ENCODE data around the gene CDR2.

DNA sequence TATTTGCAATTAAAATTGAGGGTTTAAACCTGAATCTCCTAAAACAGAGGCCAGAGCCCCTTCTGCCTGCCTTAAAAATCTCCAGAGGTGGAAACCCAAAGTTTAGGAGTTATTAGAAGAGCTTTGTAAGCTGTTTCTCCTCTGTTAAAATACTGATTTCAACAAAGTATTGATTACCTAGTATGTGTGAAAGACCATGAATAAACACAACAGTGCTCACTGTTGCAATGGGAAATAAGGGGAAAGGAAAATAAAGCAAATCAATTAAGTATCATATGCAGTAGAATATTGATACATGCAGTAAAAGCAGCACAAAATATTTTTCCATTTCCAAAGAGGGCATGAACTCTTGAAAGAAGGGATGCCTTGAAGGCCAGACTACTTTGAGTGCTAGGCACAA, 14.7 kb downstream of the CDR2 start:
- no peak for TF ChIP-seq POLR2A (IDR thresholded peaks at IDR 0.05)
- no peak for TF ChIP-seq EP300 (IDR thresholded peaks at IDR 0.05)

Measured in suprapubic skin (tissue), 2 donors.